ENCODE measurements around the gene NTM.

Gene NTM

DNA sequence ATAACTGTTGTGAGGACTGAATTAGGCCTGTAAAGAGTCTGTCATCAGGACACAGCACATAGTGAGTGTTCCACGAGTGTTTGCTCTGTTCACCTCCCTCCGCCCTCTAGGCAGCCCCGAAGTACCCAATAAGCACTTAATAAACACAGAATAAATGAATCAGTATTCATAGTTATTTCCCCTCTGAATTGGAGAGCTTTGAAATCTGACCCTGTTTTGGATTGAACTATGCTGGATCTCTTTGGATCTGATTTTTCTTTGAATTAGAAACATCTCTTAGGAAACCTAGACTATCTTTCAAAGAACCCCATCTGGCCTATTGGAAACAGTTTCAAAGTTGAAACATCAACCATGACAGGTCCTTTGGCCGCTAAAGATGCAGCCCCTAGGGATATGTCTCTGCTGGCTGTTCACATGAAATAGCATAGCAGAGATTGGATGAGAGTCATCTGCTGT lies 615.5 kb downstream of the NTM start:
- DNase-seq: no peak

DNA sequence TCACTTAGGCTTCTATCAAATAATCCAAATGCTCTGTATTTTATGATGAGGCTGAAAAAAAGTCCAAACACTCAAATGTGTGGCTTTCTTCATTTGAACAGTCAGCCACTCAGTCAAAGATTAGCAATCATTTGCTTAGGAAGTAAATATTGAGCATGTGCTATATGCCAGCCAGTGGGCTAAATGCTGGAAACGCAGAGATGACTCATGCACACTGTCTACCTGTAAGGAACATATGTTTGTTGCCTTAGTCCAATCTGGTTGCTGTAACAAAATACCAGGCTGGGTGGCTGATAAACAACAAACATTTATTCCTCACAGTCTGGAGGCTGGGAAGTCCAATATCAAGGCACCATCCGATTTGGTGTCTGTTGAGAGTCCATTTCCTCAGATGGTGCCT lies 617.3 kb downstream of the NTM start:
- no peak for DNase-seq

DNA sequence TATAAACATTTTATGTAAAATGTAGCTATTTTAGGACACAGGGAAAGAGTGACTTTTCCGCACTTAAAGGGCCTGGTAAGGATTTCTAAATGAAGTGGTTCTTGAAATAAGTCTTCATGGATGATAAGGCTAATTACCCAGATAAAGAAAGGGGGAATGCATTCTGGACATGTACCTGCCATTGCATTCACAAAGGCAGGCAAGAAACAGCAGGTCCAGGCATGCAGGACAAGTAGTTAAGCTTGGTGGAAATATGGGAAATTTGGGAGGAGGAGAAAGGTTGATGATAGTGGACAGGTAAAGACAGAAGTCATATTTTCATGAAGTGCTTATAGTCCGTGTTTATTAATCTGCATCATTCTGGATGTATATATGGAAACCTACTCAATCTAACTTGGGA lies 621.2 kb downstream of the NTM start:
- no peak for DNase-seq

DNA sequence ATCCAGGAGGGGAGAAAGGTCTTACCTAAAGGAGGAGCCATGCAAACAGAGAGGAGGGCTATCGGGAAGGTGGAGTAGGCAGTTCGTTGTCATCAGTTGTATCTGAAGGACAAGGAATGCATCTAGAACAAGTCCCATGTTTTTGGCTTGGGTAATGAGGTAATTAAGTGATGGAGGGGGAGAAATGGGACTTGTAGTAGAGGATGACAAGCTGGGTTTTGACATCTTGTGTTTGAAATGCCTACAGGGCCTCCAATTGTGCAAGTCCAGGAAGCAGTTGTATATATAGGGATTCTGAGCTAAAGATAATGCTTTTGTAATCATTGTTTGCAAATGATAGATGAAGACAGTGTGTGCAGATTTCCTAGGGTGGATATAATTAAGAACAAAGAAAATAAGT lies 622.8 kb downstream of the NTM start:
- no peak for DNase-seq

DNA sequence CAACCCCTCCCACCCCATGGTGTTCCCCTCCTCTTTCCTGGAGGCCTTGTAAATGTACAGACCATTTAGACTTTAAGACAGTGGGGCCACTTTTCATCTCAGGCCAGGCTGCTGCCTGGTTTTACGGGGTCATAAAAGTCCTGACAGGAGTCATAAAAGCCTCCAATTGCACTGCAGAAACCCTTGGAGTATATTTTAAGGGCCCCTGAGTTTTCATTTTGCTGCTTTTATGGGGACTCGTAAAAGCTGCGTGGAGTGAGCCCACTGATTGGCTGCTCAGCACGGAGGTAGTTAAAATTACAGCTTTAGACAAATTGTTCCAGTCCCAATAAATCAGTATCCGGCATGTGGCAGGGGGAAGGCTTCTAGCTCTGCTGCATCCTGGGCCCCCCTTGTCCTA lies 627.6 kb downstream of the NTM start:
- DNase-seq: no peak

DNA sequence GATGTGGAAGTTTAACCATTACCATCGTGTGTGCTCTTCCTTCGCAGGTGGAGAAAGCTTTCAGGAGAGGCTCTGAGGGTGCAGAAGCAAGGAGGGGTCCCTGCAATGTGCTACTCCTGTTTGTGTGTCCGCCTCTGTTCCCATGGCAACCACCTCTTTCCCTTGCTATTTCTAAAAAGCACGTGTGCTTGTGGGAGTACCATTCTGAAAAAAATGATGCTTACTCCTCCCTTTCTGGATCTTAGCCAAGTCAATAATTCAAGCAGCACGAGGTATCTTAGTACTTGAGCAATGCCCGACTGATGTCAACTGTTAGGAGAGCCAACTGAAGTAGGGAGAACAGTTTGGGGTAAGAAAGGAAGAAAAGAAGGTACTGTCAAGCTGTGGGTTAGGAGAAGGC lies 628.7 kb downstream of the NTM start:
- no peak for DNase-seq

DNA sequence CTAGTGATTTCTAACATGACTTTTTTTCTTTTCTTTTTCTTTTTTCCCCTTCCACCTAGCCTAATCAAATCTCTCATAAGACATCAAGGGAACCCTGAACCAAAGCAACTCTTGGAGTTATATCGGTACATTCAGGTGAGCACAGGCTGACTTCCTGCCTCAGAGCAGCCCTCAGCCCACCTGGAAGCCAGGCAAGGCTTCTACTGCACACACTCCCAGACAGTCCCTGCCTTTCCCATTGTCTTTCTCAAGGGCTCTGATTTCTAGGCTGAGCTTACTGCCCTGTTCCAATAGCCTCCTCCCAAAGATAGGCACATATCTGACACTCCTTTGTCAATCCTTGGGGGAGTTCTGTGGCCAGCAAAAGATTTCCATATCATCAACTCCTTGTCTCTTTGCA lies 629.5 kb downstream of the NTM start:
- DNase-seq: no peak

DNA sequence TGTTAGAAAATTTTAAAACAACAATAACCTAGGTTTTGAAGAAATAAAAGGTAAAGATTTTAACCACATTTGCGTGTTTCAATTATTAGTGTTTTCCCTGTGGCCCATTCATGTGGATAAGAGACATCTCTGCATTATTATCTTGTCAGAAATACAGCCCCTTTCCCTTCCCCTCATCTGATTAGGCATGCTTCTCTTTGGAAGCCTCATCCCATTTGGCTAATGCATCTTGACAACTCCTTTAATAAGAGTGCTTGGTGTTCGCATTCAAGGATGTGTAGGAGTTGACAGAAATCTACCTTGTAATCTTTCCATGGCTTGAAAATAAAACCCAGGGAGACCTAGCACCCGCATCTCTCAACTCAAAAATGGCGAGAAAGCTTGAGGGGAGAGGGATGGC lies 635.5 kb downstream of the NTM start:
- no peak for DNase-seq

DNA sequence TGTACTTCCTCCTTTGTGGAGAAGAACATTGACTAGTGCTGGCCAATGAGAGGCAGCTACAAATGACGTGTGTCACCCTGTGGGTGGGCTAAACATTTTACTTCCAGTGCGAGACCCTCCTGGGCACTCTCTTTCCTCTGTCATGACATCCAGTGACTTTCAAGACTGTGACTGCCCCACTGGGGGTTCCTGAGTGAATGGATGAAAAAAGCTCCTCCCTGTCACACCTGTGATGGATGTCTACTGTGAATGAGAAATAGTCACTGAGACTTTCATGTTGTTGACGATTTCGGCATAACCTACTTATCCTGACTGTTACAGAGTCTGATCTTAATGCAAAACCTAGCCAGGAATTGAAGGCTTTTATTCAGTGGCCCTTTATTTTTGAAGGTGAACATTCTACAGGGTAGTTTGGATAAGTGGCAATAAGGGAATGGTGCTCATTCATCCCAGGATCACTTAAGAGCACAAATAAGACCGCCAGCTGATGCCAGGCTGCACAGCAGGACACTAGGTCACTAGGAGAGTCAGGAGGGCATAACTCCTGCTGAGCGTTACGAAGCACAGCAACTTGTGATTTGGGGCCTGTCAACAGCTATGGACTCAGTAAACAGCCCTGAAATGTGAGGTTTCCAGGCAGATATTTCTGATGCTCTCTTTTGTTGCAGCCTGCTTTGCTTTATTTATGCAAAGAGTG lies 636.6 kb downstream of the NTM start:
- no peak for DNase-seq

DNA sequence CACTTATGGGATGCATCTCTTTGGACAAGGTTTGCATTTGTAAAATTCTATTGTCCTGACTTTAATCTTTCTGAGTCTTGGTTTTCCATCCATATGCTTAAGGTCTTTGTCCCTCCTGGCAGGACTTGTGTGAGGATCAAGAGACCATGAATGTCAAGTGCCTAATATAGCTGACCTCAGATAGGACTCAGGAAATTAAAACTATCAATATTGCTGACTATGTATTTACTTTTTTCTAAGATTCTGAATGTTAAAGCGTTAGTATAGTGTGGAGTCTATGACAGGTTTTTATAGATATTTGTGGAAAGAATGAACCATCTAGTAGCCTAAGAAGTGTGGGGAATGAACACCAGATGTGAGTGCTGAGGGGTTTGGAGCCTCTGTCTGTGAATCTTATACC lies 637.8 kb downstream of the NTM start:
- DNase-seq: no peak

DNA sequence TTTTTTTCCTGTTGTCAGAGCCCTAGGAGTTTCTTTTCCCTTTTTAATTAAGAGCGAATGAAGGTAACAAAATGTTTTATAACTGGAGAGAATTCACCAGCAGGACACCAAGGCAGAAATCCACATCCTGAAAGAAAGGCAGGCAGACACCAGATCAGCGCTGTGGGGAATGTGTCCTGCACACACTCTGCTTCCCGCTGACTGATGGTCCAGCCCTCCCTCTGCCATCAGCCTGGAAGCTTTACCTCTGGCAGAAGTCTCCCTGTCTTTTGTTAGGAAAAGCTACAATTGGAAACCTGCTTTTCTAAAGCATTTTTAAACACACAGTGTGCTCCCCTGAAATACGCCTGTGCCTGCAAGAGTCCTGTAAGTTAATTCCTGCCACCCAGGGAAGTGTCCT lies 638.5 kb downstream of the NTM start:
- no peak for DNase-seq

DNA sequence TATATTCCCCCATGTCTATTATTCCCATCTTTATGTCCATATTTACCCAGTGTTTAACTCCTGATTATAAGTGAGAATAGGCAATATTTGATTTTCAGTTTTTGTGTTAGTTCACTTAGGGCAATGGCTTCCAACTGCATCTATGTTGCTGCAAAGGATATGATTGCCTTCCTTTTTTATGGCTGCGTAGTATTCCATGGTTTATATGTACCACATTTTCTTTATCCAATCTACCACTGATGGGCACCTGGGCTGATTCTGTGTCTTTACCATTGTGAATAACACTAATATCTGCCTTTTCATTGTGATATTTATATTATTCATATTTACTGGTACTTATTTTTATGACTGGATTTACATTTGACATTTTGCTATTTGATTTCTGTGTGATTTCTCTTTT lies 649.6 kb downstream of the NTM start:
- no peak for DNase-seq

DNA sequence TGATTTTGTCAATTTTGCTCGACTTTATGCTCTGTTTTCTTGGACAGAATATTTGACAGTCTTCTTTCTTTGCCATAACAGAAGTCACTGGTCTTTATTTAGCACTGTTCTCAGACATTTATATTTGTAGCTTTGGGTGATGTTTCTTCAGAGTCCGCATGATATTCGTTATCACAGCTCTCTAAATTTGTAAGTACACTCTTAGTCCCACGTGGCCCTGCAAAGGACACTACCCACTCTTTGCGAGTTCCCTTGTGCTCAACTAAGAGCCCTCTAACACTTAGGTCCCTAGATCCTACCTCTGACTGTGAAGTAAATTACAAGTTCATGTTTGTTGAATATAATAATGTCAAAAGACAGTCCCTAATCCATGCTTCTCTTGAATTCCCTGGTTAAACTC lies 651.9 kb downstream of the NTM start:
- no peak for DNase-seq

DNA sequence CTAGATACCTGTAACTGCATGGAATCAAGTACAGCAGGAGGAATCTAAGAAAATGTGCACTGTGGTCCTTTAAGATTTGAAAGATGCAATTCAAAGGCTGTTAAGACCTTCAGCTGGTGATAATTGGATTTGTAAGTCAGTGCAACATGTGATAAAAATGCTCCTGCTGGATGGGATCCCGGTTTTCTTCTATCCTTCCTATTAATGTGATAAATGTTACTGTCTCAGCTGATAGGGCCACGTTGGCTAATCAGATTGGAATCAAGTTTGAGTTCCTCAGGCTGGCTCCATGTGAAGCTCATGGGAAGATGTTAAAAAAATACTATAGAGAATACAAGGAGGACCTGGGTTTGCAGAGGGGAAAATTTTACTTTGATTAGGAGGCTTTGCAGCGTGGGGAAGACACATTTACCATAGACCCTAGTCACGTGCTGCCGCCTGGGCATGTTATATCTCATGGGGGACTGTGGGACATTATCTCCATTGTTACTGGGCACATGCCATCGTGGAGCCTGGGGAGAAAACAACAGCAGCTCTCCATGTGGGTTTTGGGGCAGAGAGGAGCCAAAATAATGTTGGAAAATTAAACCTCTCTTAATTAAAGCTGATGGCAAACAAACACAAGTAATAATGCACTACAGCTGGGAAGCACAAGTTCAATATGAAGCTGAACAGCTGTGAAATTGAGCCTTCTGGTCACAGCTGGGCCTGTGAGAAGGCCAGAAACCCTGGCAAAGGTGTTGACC lies 652.5 kb downstream of the NTM start:
- DNase-seq: no peak

DNA sequence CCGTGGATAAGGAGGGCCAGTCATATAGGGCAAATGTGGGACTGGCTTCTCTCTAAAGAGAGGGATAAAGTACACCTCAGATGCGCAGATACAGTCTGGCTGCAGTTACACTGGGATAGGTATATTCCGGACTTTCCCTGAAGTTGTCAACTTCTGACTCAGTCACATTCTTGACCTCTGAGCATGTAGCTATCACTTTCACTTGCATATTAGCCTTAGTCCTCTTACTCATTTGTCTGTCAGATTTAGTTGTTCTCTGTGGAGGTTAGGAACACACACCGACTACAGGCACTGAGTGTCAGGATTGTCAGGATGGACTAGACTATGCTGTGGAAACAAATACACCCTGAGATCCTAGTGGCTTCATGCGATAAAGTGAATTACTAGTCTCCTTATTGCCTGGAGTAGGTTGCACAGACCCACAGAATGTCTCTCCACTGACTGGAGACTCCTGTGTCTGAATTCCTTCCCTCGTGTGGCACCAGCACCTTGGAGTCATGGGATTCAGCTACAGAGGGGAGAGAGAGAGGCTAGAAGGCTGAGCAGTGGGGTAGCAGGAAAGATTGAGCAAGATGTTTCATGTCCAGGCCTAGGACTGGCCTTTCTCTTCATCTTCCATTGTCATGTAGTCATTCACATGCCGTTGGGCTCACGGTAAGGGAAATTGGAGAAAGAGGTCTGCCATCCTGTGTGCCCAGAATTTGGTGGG lies 654.3 kb downstream of the NTM start:
- no peak for DNase-seq

DNA sequence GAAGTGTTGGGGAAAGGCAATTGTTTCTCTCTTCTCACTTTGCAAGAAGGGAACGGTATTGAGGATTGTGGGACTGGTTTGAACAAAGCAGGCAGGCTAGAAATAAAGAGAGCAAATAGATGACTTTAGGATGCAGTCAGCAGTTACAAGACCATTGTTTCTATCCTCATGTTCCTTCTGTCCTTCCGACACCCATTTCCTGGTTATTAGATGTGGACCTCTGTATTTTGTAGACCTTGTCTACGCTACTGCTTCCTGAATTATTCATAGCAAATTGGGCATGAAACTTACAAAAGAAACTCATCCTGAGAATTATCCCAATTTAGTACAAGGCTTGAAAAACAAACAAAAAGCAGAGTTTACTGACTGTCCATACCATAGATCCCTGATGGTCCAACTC lies 656.3 kb downstream of the NTM start:
- DNase-seq: no peak

DNA sequence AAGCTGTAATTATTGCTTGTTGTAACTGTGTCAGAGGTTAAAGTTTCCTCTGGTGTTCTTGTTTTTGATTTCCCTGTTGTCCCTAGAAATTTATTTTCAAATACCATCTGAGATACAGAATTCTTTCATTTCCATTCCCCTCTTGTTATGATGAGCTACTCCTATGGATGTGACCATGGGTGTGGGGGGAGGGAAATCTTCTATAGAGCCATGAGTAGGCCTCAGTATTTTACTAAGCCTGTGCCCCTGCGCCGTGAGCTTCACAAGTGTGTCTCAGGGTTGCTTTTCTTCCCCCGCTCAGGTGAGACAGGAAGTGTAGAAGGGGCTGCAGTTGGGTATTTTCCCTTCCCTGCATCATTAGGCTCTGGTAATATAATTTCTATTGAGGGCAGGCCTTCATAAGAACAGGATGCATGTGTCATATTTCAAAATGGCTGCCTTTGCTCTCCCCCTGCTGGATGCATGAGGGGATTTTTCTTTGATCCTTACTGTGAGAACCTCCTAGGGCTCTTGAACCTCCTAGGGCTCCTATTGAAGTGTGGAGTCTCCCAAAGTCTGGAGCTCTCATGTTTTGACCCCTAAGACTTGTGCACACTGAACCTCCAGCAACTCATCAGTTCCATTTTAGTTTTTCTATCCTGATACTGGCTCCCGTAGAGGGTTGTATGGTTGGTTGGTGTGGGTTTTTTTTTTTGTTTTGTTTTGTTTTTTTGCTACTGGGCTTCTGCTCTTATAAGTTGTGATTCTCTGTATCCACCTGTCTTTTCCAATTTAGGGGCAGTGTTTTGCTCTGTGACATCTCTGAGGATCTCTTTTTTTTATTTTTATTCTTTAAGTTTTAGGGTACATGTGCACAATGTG lies 658.2 kb downstream of the NTM start:
- DNase-seq: peak in 1 of 2 experiments; percentile 15

DNA sequence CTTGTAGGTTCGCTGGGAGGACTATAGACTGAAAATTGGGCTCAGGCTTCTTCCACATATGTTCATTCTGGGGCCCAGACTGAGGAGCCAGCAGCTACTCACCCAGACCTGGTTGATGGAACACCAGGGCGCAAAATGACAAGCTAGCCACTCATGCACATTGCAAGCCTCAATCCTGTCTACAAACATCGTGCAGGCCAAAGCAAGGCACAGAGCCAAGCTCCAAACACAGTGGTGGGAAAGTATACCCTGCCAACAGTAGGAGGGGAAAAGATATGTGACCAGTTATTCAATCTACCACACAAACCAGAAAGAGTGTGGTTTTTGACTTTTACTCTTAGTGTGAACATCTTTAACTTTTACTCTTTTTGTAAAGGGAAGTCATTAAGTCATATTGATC lies 660.5 kb downstream of the NTM start:
- DNase-seq: no peak

DNA sequence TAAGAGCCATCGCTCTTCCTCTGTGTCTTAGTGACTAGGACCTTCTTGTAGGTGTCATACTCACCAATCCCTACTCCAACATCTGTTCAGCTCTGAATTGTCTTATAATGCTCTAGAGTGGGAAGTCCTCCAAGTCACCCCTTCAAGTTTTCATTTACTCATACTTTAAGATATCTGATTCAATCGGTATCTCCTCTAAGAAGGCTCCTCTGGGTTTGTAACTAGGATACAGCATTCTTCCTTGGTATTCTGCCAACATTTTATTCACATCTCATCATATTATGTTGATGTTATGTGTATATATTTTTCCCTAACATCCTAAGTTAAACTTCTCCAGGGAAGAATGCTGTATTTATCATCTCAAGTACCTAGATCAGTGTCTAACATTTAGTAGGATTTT lies 662.1 kb downstream of the NTM start:
- no peak for DNase-seq

DNA sequence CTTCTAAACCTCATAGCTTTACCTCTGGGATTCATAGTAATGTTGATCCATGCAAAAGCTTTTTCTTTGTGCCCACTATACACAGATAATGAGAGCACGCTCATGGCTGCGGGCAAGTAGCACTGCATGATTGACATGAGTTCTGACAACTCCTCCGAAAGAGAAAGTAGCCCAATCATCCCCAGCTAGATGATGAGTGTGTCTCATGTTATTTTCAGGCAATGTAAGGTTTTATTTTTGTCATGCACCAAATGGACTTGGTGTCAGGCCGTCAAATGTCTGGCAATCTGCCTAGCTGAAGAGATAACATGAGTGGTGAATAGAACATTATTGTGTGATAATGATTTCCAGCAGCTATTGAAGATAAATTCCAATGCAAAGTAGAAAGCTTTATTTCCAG lies 662.6 kb downstream of the NTM start:
- no peak for DNase-seq

DNA sequence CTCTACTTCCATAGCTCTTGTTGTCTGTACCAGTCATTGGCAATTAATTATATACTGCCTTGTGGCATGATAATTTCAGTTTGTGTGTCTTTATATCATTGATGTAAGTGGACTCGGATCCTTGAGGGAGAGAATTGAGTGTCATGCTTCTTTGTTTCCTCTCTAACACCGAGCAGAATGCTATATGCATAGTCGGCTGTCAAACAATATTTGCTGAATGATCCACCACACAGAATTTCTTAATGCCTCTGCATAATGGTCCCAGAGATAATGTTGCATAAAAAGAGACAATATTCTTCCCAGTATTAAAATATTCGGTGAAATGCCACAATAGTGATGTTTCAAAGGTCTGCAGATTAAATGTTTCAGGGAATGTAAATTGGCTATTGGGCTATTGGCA lies 664.8 kb downstream of the NTM start:
- DNase-seq: no peak

DNA sequence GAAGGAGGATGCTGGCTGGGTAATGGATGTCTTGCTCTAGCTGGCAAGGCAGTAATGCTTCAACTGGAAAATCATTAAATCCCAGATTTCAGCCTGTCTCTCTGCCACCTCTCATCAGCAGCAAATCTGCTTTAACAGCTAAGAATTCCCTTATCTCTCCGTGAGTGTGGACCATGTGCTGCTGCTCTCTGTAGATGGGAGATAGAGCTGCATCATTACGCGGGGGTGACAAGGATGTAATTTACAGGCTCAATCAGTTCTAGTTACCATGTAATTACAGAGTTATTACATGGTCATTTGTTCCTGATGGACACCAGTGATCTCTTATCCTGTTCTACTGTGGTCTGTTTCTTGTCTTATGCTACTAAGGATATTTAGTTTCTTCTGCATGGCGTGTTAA lies 665.4 kb downstream of the NTM start:
- DNase-seq: no peak

DNA sequence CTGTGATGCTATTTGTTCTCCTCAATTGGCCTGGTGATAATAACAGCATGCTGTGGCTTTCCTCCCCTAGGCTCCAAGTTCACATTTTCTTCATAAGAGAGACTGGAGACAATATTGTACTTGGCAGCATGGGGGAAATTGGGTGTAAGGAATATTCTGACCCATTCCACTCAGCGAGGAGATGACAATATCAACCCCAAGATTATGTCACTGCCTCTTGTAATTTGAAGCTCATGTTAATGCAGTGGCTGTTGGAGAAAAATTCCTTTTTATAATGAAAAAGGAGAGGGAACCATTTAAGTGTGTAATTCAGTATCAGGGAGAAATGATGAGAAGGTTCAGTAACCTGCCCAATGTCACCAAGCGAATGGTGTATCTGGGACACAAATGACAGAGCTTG lies 665.8 kb downstream of the NTM start:
- DNase-seq: no peak

Measured in activated T-cell treated with anti-CD3 and anti-CD28 coated beads, Interleukin-2, amount 50 U/mL, for 48 hours (primary cell).